ENCODE measurements around the gene SLC18B1.
A peak's percentile ranks its signal among the peaks of the same experiment; 100 is the strongest.

The SLC18B1 gene

GRCh38 chr6:132819405-132820161, 21.1 kb upstream of the SLC18B1 start:
- no peak overlapping the region for H3K4me3 ChIP-seq (ENCODE audit: low read length)
- no peak for TF ChIP-seq CTCF (conservative IDR thresholded peaks at IDR 0.05; ENCODE audit: low read depth, low read length)
- DNase-seq (ENCODE audit: low read depth) = no peak

GRCh38 chr6:132818404-132819359, 20.2 kb upstream of the SLC18B1 start:
- H3K4me3 ChIP-seq (ENCODE audit: low read length) = no peak overlapping the region
- TF ChIP-seq CTCF (conservative IDR thresholded peaks at IDR 0.05; ENCODE audit: low read depth, low read length) = no peak
- no peak for DNase-seq (ENCODE audit: low read depth)

DNA sequence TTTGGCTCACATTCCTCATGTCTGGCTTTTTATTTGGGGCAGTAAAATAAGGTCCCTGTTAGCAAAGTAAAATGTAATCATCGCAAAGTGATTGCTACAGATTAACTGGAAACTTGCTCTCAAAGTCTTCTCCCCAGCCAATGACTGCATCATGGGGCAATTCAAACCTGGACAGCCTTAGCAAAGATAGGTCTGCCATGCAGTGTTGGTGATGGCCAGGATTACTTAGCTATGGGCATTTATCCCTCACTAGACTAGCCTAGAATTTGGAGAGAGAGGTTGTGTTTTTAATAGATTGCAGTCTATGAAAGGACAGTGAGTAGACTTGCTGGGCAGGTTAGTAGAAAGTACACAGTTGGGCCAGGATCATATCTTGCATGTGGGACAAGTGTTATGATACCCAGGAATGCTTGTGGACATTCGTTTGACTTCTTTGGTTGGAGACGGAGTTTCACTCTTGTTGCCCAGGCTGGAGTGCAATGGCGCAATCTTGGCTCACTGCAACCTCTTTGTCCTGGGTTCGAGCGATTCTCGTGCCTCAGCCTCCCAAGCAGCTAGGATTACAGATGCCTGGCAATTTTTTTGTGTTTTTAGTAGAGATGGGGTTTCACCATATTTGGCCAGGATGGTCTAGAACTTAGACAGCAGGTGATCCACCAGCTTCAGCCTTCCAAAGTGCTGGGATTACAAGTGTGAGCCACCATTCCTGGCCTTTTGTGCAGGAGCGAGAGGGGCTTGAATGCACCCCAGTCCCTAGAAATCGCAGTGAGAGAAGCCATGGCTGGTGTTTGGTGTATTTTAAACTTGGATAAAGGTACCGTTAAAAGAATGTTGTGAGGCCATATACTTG, 19.3 kb upstream of the SLC18B1 start:
- DNase-seq (ENCODE audit: low read depth) = no peak
- TF ChIP-seq CTCF (conservative IDR thresholded peaks at IDR 0.05; ENCODE audit: low read depth, low read length) = no peak
- no peak overlapping the region for H3K4me3 ChIP-seq (ENCODE audit: low read length)

- TF ChIP-seq CTCF (conservative IDR thresholded peaks at IDR 0.05; ENCODE audit: low read depth, low read length) = no peak
- DNase-seq (ENCODE audit: low read depth) = no peak
- peak overlapping the region; percentile 98 for H3K4me3 ChIP-seq (ENCODE audit: low read length)
Observed at GRCh38 chr6:132816660-132817059, 18.2 kb upstream of the SLC18B1 start.

DNA sequence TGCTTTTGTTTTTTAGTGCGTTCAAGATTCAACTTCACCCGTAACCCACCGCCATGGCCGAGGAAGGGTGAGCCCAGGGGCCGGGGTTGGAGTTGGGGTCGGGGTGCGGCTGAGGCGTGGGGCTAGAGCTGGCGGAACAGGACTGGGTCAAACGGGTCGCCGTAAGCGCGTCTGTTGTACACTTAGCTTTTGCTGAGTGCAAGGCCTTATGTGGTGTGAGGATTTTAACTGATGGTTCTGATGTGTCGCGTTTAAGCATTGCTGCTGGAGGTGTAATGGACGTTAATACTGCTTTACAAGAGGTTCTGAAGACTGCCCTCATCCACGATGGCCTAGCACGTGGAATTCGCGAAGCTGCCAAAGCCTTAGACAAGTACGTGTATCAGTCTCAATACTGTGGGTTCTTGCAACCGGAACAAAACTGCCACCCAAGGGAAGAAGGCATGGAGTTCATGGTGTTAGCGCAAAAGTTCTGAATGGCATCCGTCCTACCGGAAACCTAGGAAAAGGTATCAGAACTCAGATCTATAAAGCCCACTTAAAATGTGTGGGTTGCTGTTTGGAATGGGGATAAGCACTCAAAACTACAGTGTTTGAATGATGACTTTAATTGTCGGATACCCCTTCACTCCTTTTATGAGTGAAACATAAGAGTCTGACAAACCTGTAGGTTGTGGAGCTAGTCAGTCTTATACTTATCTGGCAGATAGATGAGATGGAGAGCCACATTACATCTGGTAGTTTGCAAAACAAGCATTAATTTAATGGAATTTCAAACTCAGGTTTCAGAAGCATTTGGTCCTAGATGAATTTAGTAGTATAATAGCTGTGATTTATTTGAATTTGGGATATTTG, 16.5 kb upstream of the SLC18B1 start:
- peak overlapping the region; percentile 98 for H3K4me3 ChIP-seq (ENCODE audit: low read length)
- TF ChIP-seq CTCF (conservative IDR thresholded peaks at IDR 0.05; ENCODE audit: low read depth, low read length) = no peak
- DNase-seq (ENCODE audit: low read depth) = no peak

Measured in retinal pigment epithelial cell (primary cell).